Stomach (tissue), 9 donors: ENCODE measurements around the gene KCNC3. TPM values are rescaled to one million over a fixed set of nuclear protein-coding genes. Genes with fewer than 3 reads are reported as not detected.
A peak's percentile ranks its signal among the peaks of the same experiment; 100 is the strongest.
"Not testable (repeated sequence)": the region's sequence is repeated elsewhere in the genome, so short reads cannot be mapped to it uniquely, and the experiment has no call there.

Experiments
- DNase-seq, 2 donors: peaks; one replicate each; pipeline versions ENCODE4 v3.0.0 to v3.0.0-alpha.2; 2013 to 2019
- H3K27ac ChIP-seq, 5 donors: fragments of 200-600 bp in 4 of 5; sonication (generic) in 4 of 5; one replicate each; pipeline ENCODE4 v1.5.1; 2013 to 2019; ENCODE audit warnings: mild to moderate bottlenecking in 1 of 5, moderate library complexity in 1 of 5
- H3K27me3 ChIP-seq, 3 donors: fragments of 200-600 bp; sonication (generic); one replicate each; pipeline ENCODE4 v1.5.1; 2017 to 2019; ENCODE audit warnings: mixed run types in 1 of 3
- H3K36me3 ChIP-seq, 4 donors: fragments of 200-600 bp; sonication (generic); 1 replicate in 3 of 4; 2 replicates in 1 of 4; pipeline ENCODE4 v1.5.1; 2016 to 2019
- H3K4me1 ChIP-seq, 4 donors: fragments of 200-600 bp; sonication (generic); one replicate each; pipeline ENCODE4 v1.5.1; 2016 to 2019
- H3K4me3 ChIP-seq, 4 donors: fragments of 200-600 bp; sonication (generic) in 3 of 4; one replicate each; pipeline ENCODE4 v1.5.1; 2016 to 2019; ENCODE audit warnings: mild to moderate bottlenecking in 1 of 4
- H3K9me3 ChIP-seq, 4 donors: fragments of 200-600 bp; sonication (generic); one replicate each; pipeline ENCODE4 v1.5.1; 2016 to 2019
- CTCF ChIP-seq, 7 experiments: fragments of 450-650 bp in 4 of 7; fragments of 200-600 bp in 3 of 7; sonication (generic) in 3 of 7; IDR thresholded peaks; one replicate each; pipeline ENCODE4 v1.5.1; 2016 to 2019; ENCODE audit warnings: antibody characterized with exemption in 7 of 7, control low read depth in 2 of 7, mild to moderate bottlenecking in 1 of 7
- EP300 ChIP-seq: sonication (generic); formaldehyde crosslinking; IDR thresholded peaks from one replicate; pipeline ENCODE4 v1.6.1; 2017; ENCODE audit warnings: antibody characterized with exemption
- POLR2A ChIP-seq, 4 donors: fragments of 450-650 bp; IDR thresholded peaks; one replicate each; pipeline ENCODE4 v1.6.1; 2016; ENCODE audit warnings: antibody characterized with exemption in 4 of 4, control low read depth in 2 of 4, mild to moderate bottlenecking in 1 of 4, moderate library complexity in 1 of 4
- POLR2AphosphoS5 ChIP-seq, 3 donors: sonication (generic); formaldehyde crosslinking; IDR thresholded peaks; one replicate each; pipeline ENCODE4 v1.6.1; 2016; ENCODE audit warnings: antibody characterized with exemption in 3 of 3
- WGBS, 5 donors: extraction: QIAGEN DNeasy Blood & Tissue Kit in 3 of 5; methylation state at CpG; one replicate each; pipeline versions ENCODE4 v1.1.5 to v1.1.7; 2013 to 2018; 5-methylcytosine and 5-hydroxymethylcytosine counted together
- intact Hi-C: fragments of 100-400 bp; cut with DNase I; formaldehyde crosslinking; loops from one replicate; pipeline ENCODE4 v1.15.1; 2023; ENCODE audit warnings: low total_unique reads
- polyA plus RNA-seq, 3 donors: library from polyadenylated mRNA; stranded (reverse); fragments of 200-250 nt; gene quantifications; one replicate each; pipeline ENCODE4 v1.2.3, GENCODE V29; 2013
- total RNA-seq, 5 donors: library from RNA; depleted of rRNA; stranded (reverse); fragments of >200 nt; gene quantifications; one replicate each; pipeline versions ENCODE4 v1.1.0 to v1.2.3, GENCODE V29; 2014 to 2016
- donor health status: healthy with polysubstance abuse.
- donor health status: Bipolar disorder and iron deficiency.
- donor health status: healthy.

The KCNC3 gene
- total and polyA plus RNA-seq, 8 donors: 0.25 to 2.3 (median 0.41) TPM; not detected in 2

GRCh38 chr19:50340331-50340730, 11.2 kb upstream of the KCNC3 start:
- no peak overlapping the region for H3K4me3 ChIP-seq
- no peak for TF ChIP-seq EP300
- no peak for TF ChIP-seq CTCF (IDR thresholded peaks at IDR 0.05)
- TF ChIP-seq POLR2A (IDR thresholded peaks at IDR 0.05): no peak
- no peak for TF ChIP-seq POLR2AphosphoS5 (IDR thresholded peaks at IDR 0.05)
- no peaks in the 10 kb centered on the region for H3K36me3 ChIP-seq
- no peak overlapping the region for H3K27ac ChIP-seq
- DNase-seq: no peak
- peaks cover 0 to 2% (median 0%) of the 10 kb centered on the region in 3 donors for H3K27me3 ChIP-seq
- intact Hi-C loops: no loop called here
- H3K9me3 ChIP-seq: peaks cover 3 to 23% (median 12%) of the 10 kb centered on the region in 4 donors
- no peaks in the 10 kb centered on the region for H3K4me1 ChIP-seq

GRCh38 chr19:50337031-50337430, 7.9 kb upstream of the KCNC3 start:
- H3K27ac ChIP-seq, H3K4me3 ChIP-seq, intact Hi-C loops, DNase-seq, H3K36me3 ChIP-seq, H3K9me3 ChIP-seq: not testable (repeated sequence)
- WGBS, 5 donors: 83 to 92% (median 88%) methylated on average over 5 to 6 of the region's 6 CpGs
- peaks cover 4 to 32% (median 32%) of the 10 kb centered on the region in 3 donors for H3K27me3 ChIP-seq
- H3K4me1 ChIP-seq: peaks cover 4 to 25% (median 20%) of the 10 kb centered on the region in 4 donors

- WGBS, 5 donors: 92 to 95% (median 95%) methylated on average over 4 to 12 of the region's 12 CpGs
- Histone ChIP-seq H3K4me3 (no peak overlapping the region), H3K27me3 (peaks cover 4 to 54% (median 53%) of the 10 kb centered on the region in 3 donors), H3K4me1 (peaks cover 15 to 46% (median 39%) of the 10 kb centered on the region in 4 donors), H3K36me3 (no peaks in the 10 kb centered on the region), H3K9me3 (peaks cover 0 to 5% (median 0%) of the 10 kb centered on the region in 4 donors), H3K27ac (no peak overlapping the region)
- no peak for TF ChIP-seq EP300
- no peak for TF ChIP-seq POLR2A (IDR thresholded peaks at IDR 0.05)
- TF ChIP-seq CTCF (IDR thresholded peaks at IDR 0.05): no peak
- TF ChIP-seq POLR2AphosphoS5 (IDR thresholded peaks at IDR 0.05): no peak
- DNase-seq: no peak
- intact Hi-C loops: no loop called here
These were observed 5.7 kb upstream of the KCNC3 start for GRCh38 chr19:50334741-50335421.

- 11 to 20% (median 13%) methylated on average over 27 to 54 of the region's 54 CpGs for WGBS, 5 donors
- H3K36me3 ChIP-seq: no peaks in the 10 kb centered on the region
- H3K27ac ChIP-seq: peak overlapping the region; percentile 45 to 81 (median 71)
- TF ChIP-seq POLR2A (IDR thresholded peaks at IDR 0.05): peak in 1 of 4 donors; percentile 28
- TF ChIP-seq EP300: no peak
- TF ChIP-seq POLR2AphosphoS5 (IDR thresholded peaks at IDR 0.05): peak in 2 of 3 donors; percentile 81 to 85
- TF ChIP-seq CTCF (IDR thresholded peaks at IDR 0.05): peak in 1 of 7 experiments; percentile 3
- intact Hi-C loops: no loop called here
- peaks cover 0 to 5% (median 0%) of the 10 kb centered on the region in 4 donors for H3K9me3 ChIP-seq
- peak; percentile 82 to 95 for DNase-seq
- H3K27me3 ChIP-seq: peaks cover 4 to 63% (median 62%) of the 10 kb centered on the region in 3 donors
- H3K4me1 ChIP-seq: peaks cover 22 to 56% (median 45%) of the 10 kb centered on the region in 4 donors
- H3K4me3 ChIP-seq: peak overlapping the region; percentile 40 to 53 (median 47)
These were observed 4.8 kb upstream of the KCNC3 start for GRCh38 chr19:50333737-50334617.
